Esophagus mucosa (tissue), 1 donor: Measurements from ENCODE around the gene IFI27. TPM values are rescaled to one million over a fixed set of nuclear protein-coding genes. Genes with fewer than 3 reads are reported as not detected.
"Not testable (repeated sequence)": the region's sequence is repeated elsewhere in the genome, so short reads cannot be mapped to it uniquely, and the experiment has no call there.

Source experiments
- ATAC-seq: fragments of 200-7000 bp; cut with Tn5 transposase; one replicate; pipeline ENCODE4 v1.9.1; 2020
- total RNA-seq: library from RNA; stranded (reverse); gene quantifications from one replicate; pipeline ENCODE4 v1.2.4, GENCODE V29; 2023
- donor health status: DM: yes; HTN: yes; CAD: no.

Gene IFI27
- 70.2 TPM for total RNA-seq

DNA sequence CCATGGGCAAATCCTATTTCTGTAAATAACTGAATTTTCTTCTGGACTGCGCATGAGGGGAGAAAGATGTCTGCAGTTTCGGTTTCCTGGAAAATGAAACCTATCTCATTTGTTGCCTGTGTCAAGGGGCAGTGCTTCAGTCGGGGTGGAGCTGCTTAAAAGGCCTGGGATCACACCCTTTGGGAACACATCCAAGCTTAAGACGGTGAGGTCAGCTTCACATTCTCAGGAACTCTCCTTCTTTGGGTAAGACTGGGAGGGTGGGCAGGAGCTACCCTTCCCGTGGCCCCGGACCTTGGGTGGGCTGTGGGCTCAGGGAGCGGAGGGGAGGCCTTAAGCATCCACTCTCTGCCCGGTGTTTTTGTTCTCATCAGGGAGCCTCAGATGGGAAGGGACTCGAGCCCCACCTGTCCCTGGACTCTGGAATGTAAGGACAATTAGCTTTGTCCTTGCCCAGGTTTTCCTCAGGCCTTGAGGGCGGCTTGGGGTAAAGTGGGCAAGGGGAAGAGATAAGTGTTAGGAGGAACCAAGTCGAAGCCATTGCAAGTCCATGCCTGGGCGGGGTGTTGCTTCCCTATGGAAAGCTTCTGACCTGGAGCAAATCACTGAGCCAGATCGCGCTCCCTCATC, at the start of gene IFI27:
Gene IFI27 (plus strand): TSS at position 185 of the 630 bp plus-strand sequence.
- peak; percentile 73 for ATAC-seq

DNA sequence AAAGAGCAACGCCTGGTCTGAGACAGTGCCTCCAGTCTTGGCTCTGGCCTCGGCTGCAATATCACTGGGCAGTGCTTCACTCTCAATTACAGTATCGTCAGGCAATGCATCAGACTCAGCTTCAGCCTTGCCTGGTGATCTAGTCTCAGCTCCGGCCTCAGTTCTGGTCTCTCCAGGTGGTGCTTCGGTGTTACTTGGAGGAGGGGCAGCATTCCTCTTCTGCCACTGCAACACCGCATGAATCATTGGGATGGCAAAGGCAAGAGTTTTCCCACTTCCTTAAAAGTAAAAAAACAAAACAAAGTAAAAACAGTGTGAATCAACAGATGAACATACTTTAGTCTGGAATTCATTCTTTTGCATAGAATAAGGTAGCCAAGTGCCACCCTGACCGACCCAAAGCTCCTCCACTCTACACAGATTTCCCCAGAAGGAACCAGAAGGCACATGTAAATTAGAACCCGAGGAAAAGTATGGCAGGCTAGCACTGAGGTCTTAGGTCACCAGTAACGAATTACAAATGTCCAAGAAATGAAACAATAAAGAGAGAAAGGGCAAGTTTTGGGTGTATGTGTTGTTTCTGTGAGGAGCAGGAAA, 48.1 kb upstream of the IFI27 start:
- ATAC-seq, result no peak

DNA sequence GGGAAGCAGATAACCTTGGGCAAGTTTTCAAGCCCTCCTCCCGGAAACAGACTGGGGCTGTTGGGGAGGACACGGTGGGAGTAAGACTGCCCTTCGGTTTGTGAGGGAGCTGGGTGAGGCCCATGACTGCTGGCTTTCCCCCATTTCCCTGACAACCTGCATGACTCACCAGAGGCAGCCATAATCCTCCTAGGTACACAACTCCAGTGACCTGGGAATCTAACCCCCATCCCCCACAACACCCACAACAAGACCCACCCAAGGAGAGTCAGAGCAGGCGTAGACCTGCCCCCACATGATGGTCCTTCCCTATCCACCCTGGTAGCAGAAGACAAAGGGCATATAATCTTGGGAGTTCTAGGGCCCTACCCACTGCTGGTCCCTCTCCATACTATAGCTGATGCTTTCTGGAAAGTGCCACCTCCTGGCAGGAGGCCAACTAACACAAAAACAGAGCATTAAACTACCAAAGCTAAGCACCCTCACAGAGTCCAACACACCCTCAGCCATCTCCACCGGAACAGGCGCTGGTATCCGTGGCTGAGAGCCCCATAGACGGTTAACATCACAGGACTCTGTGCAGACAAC, 44.4 kb upstream of the IFI27 start:
- peak; percentile 97 for ATAC-seq

DNA sequence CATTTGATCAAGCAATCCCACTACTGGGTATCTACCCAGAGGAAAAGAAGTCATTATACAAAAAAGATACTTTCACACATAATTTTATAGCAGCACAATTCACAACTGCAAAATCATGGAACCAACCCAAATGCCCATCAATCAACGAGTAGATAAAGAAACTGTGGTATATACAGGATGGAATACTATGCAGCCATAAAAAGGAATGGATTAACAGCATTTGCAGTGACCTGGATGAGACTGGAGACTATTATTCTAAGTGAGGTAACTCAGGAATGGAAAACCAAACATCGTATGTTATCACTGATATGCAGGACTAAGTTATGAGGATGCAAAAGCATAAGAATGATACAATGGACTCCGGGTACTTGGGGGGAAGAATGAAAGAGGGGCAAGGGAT, 38.5 kb upstream of the IFI27 start:
- ATAC-seq, result not testable (repeated sequence)

DNA sequence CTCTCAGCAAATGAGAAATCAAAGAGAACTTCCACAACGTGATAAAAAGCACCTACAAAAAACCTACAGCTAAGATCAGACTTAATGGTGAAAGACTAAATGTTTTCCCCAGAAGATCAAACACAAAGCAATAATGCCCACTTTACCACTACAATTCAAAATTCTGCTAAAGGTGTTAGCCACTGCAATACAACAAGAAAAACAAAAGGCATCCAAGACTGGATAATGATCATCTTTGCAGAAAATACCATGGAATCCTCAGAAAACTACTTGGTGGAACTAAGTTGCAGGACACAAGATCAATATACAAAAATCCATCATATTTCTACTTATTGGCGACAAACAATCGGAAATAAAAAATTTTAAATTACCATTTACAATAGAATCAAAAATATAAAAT, 36.0 kb upstream of the IFI27 start:
- ATAC-seq, result no peak

DNA sequence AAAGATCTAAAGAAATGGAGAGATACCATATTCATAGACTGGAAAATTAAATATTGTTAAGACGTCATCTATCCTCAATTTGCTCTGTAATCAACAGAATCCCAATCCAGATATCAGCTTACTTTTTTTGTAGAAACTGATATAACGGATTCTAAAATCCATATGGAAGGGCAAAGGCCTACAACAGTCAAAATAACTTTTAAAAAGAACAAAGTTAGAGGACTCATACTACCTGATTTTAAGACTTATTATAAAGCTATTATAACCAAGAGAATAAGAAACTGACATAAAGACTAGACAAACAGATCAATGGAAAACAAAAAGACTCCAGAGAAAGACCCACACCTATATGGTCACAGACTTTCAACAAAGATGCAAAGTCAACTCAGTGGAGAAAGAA, 35.5 kb upstream of the IFI27 start:
- ATAC-seq, result no peak

DNA sequence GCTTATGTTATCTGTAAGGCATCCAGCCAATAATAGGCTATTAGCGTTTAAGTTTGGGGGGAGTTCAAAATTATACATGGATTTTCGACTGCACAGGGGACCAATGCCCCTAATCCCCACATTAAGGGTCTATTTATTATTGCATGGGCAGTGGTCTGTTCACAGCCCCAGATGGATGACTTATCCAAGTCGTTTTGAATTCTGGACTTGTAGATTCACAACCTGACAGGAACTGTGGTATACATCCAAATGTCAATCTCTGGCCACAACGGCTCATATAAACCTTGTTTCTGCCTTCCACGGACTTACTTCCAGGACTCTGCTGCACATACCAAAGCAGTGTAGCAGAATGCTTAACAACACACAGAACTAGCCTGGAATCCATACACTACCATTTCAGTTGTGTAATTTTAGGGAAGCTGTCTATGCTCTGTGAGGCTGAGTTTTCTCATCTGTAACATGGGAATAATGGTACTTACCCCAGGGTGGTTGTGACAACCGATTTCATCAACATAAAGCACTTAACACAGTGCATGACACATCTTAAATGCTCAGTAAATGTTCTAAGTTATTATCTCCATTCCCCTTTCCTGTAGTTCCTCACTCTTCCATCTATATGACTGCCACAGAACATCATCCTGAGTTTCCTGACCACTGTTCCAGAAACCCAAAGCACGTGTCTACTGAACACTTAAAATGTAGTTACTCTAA, 33.3 kb upstream of the IFI27 start:
- no peak for ATAC-seq

DNA sequence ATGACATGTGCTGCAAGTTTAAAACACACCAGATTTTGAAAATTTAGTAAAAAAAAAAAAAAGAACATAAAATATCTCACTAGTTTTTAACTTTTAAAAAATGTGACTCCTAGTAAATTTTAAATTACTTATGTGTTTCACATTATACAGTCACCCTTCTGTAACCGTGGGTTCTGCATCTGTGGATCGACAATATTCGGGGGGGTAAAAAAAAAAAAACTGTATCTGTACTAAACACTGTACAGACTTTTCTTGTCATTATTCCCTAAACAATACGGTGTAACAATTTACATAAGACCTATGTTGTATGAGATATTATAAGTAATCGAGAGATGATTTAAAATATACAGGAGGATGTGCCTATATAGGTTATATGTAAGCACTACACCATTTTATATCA, 32.7 kb upstream of the IFI27 start:
- no peak for ATAC-seq

DNA sequence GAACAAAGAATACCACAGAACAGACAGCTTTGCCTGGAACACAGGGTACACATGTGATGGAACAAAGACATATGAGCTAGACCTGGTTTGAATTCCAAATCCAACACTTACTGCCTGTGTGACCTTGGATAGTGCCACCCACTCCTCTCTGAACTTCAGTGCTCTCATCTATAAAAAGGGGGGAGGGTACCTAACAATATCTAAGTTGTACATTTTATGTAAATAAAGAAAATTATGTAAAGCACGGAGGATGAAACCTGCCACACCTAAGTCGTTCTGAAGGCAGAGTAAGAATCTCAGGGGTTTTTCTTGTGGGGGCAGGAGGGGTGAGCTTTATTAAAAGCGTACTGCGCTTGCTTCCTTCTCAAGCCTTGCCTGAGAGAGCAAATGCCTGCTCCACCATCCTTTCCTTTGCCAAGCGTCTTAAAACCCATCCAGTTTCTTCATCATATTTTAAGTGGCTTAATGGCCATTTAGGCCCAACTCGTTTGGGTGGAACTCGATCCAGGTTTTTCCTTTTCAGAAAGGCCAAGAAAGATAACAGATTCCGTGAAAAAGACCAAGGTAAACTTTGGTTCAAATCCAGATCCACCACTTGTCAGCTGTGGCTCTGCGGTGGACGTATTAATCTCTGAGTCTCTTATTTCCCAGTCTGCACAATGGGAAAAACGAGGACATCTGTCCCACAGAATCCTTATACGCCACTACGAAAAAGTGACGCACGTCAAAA, 30.5 kb upstream of the IFI27 start:
- ATAC-seq, result no peak

DNA sequence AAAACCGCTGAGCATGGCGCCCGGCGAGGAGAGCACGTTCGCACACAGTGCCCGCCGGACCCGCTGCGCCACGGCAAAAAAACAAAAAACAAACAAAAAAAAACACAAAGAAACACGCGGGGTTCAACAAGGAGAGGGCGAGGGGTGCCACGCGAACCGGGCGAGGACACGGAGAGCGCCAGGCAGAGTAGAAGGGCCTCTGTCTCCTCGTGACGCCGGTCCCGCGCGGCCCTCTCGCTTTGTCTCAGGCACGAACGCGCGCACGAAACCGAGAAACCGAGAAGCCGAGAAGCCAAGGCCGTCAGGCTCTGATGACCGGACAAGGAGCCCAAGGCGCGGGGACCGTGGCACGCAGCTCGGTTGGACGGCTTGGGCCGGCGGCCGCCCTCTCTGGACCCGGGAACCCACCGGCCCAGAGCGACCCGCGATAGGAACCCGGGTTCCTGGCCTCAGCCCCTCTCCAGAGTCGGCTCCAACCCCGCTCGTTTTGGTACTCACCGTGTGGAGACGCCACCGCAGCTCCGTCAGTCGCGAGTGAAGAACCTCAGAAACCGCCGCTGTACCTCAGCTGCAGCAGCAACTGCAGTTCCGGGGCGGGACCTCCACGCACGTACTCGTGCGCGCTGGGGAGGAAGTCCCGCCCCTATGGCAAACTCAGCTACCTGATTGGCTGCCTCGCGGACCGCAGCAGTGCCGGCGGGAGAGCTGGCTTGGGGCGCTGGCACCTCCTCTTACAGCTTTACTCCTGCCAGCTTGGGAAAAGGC, 29.7 kb upstream of the IFI27 start, which contains the start of the genes DDX24 and IFI27L1:
Gene DDX24 (minus strand): TSS at position 582 of the 765 bp plus-strand sequence. CDS start 1,460 bp downstream, outside the sequence.
Gene IFI27L1 (plus strand): TSS at position 690 of the 765 bp plus-strand sequence. CDS start 15,628 bp downstream, outside the sequence.
- ATAC-seq, result peak; percentile 100

DNA sequence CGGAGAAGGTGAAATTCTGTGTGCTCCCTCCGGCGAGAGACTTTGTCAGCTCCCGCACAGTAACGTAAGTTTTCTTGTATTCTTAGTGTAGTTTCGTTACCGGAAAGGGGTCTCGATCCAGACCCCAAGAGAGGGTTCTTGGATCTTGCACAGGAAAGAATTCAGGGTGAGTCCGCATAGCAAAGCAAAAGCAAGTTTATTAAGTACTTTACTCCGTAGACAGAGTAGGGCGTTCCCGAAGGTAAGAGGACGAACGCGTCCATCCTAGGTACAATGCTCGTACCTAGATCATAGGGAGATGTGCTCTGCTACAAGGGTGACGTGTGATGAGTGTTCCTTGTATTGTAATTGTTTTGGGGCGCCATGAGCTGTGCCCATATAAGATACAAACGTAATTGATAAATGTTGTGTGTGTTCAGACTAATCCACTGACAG, 29.1 kb upstream of the IFI27 start:
- ATAC-seq, result peak; percentile 59

DNA sequence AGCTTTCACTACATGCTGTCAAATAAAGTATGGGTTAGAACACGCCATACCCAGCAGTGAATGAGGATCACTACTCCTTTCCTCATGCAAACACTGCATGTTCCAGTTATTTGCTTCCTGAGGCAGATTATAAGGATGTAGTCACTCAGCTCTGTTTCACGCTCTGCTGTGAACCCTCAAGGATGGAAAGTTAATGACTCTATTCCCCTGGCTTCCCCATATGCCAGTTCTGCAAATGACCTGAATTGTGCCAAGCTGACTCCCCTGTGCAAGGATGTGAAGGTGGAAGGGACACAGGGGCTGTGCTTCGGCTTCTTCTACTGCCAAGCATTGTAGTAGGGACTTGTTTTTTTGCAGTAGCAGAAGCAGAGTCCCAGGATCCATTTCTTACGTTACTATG, 22.6 kb upstream of the IFI27 start:
- ATAC-seq, result no peak

DNA sequence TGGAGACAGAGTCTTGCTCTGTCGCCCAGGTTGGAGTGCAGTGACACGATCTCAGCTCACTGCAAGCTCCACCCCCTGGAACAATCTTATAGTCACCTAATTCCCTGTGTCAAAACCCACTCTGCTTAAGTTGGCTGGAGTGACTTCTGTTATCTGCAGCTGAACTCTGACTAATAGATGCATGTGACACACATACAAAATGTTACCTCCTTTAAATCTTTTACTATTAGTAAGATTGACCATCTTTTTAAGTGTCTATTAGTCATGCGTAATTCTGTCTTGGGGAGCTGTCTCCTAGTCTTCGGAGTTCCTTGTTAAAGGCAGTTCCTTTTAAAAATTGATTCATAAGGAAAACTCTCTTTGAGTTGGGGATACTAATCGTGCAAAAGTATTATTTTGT, 22.0 kb upstream of the IFI27 start:
- ATAC-seq, result no peak

DNA sequence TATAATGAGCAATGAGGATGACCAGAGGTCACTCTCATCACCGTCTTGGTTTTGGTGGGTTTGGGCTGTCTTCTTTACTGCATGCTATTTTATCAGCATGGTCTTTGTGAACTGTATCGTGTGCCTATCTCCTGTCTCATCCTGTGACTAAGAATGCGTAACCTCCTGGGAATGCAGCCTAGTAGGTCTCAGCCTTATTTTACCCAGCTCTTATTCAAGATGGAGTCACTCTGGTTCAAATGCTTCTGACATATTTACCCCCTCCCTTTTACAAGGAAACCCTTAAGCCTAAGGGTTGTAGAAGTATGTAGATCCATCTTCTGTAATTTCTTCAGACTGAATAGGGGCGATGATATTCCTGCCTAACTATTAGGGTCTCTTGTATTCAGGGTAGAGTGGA, 21.1 kb upstream of the IFI27 start:
- ATAC-seq, result no peak

DNA sequence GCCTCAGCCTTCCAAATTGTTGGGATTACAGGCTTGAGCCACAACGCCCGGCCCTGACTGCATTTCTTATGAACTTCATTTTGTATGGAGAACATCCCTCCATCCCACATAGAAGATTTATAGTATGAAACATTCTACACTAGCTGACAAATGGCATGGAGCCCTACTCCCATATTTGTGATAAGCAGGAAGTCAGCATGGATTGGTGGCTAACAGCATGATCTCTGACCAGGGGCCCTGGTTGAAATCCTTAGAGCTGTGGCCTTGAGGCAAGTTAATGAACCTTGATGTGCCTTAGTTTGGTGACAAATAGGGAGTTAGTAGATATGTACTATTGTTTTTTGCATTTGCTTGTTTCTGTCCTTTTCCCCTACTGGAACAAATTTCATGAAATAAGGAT, 17.1 kb upstream of the IFI27 start:
- no peak for ATAC-seq

DNA sequence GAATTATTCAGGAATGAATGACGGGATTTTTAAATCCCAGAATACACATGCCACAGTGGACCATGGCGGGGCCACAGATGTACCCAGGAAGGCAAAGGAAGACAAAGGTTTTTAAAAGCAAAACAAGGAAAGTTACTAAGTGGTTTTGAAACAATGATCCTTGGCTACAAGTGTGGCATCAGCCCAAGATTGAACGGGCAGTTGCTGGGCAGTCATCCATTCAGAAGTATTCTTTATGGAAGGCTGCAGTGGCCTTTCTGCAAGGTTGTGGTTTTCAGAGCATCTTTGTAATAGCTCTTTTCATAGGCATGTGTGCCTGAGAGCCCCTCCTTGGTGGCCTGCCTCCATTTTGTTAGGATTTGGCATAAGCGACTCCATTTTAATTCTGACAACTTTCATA, 13.4 kb upstream of the IFI27 start:
- no peak for ATAC-seq

DNA sequence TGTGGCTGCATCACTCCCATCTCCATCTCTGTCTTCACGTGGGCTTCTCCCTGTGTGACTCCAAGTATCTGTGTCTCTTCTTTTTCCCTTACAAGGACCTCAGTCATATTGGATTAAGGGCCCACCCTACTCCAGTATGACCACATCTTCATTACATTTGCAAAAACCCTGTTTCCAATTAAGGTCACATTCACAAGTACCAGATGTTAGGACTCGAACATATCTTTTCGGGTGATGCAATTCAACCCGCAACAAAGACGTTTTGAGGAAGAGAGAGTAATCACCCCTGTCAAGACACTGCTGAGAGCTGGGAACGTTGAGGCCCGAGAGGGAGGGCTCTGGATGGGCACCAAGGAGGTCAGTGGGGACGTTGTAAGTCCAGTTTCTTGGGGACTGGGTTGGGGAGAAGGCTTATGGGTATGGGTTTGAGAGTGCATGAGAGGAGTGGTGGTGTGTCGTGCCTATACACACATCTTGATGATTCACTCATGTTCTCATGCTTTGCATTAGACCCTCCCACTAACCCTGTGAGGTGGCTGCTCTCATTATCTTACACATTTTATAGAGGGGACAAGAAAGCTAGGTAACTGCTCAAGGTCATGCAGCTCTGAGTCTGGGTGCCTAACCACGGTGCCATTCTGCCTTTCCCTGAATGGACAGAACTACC, 12.1 kb upstream of the IFI27 start:
- no peak for ATAC-seq

DNA sequence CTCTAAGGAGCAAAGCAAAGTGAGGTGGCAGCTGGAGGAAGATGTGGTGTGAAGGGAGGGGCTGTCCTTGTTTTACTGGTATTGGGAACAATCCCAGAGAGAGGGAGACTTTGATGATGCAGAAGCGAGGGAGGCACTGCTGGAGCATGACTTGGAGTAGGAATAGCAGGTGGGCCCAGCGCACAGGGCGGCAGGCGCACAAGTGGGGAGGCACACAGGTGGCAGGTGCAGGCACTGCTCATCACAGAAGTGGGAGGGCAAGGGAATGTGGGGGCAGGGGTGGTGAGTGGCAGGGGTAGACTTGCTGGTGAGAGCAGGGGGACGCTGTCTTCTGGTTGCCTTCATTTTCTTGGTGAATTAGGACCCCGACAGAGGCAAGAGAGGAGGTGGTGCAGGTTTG, 11.5 kb upstream of the IFI27 start:
- no peak for ATAC-seq

DNA sequence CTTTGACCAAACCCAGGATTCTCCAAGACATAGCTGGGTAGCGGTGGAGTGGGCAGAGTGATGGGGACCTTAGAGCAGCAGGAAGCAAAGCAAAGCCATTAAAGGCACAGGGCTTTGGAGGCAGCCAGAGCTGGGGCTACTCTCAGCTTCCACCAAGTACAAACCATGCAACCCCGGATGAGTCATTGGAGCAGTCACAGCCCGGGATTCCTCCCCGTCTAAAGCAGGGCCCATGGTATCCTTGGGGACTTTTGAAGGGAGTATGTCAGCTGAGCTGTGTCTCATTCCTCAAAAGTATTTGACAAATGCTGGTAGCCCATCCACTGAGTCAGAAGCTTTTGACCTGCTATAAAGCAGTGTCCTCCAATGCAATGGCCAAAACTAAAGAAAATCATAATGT, 9.7 kb upstream of the IFI27 start:
- no peak for ATAC-seq

DNA sequence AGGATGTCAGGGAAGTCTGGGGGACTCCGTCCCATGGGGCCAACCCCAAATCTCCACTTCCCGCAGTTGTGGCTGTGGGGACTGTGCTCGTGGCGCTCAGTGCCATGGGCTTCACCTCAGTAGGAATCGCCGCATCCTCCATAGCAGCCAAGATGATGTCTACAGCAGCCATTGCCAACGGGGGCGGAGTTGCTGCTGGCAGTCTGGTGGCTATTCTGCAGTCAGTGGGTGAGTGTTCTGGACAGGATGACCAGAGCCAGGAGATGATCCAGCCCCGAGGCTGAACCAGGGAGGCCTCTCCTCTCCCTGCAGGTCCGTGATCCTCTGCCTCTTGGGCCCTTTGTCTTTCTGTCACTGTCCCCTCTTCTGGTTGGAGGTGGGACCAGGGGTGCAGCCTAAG, 8.8 kb upstream of the IFI27 start:
- no peak for ATAC-seq

DNA sequence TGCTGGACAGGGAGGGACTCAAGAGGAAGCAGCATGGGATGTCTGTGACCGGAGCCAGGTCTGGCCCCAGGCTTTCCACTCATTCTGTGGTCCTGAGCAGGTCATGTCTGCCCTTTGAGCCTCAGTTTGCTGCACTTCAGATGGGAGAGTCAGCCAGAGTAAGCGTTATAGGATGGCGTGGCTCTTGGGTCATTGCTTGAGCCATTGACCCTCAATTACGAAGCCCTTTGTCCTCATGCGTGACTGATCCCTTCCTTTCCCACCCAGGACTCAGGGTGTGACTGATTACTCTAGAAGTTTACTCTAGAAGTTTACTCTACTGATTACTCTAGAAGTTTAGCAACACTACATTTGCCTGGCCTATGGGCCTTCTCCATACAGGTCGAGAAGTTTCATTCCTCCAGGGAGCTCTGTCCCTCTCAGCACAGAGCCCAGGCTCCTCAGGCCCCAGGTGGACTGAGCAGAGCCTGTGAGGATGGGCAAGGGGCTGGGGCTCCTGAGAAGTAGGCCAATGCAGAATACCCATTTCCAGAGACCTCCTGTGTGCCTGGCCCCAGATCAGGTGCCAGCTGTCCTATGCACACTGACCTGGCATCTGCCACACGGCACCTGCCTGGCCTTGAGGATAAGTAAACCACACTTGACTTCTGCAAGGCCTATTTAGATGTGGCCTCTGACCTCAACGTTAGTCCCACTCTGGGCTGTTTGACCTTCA, 7.6 kb upstream of the IFI27 start:
- ATAC-seq, result no peak
